Measurements from ENCODE around the gene MCF2L2.

DNA sequence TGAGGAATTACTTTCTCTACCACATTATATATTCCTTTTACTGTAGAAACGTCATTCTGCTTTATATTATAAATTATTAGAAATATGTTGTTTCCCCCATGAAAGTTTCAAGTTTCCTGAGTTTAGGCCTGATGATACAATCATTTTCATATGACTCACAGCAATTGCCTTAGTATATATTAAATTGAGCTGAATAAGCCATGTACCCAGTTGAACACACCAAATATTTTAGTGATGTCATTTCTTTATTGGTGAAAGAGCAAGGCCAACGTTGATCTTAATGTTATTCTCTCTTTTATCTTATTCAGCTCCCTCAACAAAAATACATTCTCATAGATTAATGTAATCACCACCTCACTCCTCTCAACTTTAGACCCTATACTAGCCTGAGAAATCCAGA lies 144.5 kb downstream of the MCF2L2 start:
- no peak for TF ChIP-seq EZH2phosphoT487 (IDR thresholded peaks at IDR 0.05; ENCODE audit: unreplicated experiment)
- no peak for TF ChIP-seq POLR2AphosphoS5 (IDR thresholded peaks at IDR 0.05; ENCODE audit: low read depth)
- TF ChIP-seq, protein P1, sequence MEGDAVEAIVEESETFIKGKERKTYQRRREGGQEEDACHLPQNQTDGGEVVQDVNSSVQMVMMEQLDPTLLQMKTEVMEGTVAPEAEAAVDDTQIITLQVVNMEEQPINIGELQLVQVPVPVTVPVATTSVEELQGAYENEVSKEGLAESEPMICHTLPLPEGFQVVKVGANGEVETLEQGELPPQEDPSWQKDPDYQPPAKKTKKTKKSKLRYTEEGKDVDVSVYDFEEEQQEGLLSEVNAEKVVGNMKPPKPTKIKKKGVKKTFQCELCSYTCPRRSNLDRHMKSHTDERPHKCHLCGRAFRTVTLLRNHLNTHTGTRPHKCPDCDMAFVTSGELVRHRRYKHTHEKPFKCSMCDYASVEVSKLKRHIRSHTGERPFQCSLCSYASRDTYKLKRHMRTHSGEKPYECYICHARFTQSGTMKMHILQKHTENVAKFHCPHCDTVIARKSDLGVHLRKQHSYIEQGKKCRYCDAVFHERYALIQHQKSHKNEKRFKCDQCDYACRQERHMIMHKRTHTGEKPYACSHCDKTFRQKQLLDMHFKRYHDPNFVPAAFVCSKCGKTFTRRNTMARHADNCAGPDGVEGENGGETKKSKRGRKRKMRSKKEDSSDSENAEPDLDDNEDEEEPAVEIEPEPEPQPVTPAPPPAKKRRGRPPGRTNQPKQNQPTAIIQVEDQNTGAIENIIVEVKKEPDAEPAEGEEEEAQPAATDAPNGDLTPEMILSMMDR (conservative IDR thresholded peaks at IDR 0.05; ENCODE audit: low read depth in 2 of 2): no peak
- TF ChIP-seq JUNB (IDR thresholded peaks at IDR 0.05; ENCODE audit: unreplicated experiment): no peak
- TF ChIP-seq CREB1 (CRISPR knock-in tag; IDR thresholded peaks at IDR 0.05; ENCODE audit: low read depth): no peak
- TF ChIP-seq EZH2 (IDR thresholded peaks at IDR 0.05; ENCODE audit: low read depth, unreplicated experiment): no peak
- TF ChIP-seq, protein P2, sequence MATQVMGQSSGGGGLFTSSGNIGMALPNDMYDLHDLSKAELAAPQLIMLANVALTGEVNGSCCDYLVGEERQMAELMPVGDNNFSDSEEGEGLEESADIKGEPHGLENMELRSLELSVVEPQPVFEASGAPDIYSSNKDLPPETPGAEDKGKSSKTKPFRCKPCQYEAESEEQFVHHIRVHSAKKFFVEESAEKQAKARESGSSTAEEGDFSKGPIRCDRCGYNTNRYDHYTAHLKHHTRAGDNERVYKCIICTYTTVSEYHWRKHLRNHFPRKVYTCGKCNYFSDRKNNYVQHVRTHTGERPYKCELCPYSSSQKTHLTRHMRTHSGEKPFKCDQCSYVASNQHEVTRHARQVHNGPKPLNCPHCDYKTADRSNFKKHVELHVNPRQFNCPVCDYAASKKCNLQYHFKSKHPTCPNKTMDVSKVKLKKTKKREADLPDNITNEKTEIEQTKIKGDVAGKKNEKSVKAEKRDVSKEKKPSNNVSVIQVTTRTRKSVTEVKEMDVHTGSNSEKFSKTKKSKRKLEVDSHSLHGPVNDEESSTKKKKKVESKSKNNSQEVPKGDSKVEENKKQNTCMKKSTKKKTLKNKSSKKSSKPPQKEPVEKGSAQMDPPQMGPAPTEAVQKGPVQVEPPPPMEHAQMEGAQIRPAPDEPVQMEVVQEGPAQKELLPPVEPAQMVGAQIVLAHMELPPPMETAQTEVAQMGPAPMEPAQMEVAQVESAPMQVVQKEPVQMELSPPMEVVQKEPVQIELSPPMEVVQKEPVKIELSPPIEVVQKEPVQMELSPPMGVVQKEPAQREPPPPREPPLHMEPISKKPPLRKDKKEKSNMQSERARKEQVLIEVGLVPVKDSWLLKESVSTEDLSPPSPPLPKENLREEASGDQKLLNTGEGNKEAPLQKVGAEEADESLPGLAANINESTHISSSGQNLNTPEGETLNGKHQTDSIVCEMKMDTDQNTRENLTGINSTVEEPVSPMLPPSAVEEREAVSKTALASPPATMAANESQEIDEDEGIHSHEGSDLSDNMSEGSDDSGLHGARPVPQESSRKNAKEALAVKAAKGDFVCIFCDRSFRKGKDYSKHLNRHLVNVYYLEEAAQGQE (IDR thresholded peaks at IDR 0.05; ENCODE audit: unreplicated experiment): no peak
- TF ChIP-seq ZNF114 (CRISPR knock-in tag; IDR thresholded peaks at IDR 0.05): no peak
- TF ChIP-seq, protein P3, sequence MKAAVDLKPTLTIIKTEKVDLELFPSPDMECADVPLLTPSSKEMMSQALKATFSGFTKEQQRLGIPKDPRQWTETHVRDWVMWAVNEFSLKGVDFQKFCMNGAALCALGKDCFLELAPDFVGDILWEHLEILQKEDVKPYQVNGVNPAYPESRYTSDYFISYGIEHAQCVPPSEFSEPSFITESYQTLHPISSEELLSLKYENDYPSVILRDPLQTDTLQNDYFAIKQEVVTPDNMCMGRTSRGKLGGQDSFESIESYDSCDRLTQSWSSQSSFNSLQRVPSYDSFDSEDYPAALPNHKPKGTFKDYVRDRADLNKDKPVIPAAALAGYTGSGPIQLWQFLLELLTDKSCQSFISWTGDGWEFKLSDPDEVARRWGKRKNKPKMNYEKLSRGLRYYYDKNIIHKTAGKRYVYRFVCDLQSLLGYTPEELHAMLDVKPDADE (IDR thresholded peaks at IDR 0.05): no peak
- TF ChIP-seq ZNF331 (CRISPR knock-in tag; IDR thresholded peaks at IDR 0.05; ENCODE audit: low read depth): no peak
- TF ChIP-seq STAT1 (IDR thresholded peaks at IDR 0.05; ENCODE audit: unreplicated experiment): no peak

All from GM23338 (cell line).